Activated CD4-positive, alpha-beta memory T cell treated with anti-CD3 and anti-CD28 coated beads for 36 hours (primary cell): ENCODE measurements around the gene ADH1A. TPM values are rescaled to one million over a fixed set of nuclear protein-coding genes. Genes with fewer than 3 reads are reported as not detected.

ENCODE experiments used
- CTCF ChIA-PET: fragments of 350-600 bp; sonication (Branson Sonifier 250); formaldehyde crosslinking; loops from one replicate; lab custom pipeline; 2021; ENCODE audit warnings: antibody characterized with exemption, inconsistent platforms; lab: Charles Lee
- POLR2A ChIA-PET: fragments of 350-600 bp; sonication (Branson Sonifier 250); formaldehyde crosslinking; loops from one replicate; lab custom pipeline; 2021; ENCODE audit warnings: antibody characterized with exemption; lab: Charles Lee
- DNase-seq: peaks from one replicate; pipeline ENCODE4 v3.0.0-alpha.2; 2020
- H3K27ac Mint-ChIP-seq: one replicate; pipeline ENCODE4 v1.8.0; 2021; ENCODE audit warnings: mixed read lengths
- H3K27me3 Mint-ChIP-seq: one replicate; pipeline ENCODE4 v1.8.0; 2021; ENCODE audit warnings: mixed read lengths
- H3K36me3 Mint-ChIP-seq: one replicate; pipeline ENCODE4 v1.8.0; 2021; ENCODE audit warnings: mixed read lengths
- H3K4me1 Mint-ChIP-seq: one replicate; pipeline ENCODE4 v1.8.0; 2021; ENCODE audit warnings: low read depth, mixed read lengths
- H3K4me3 Mint-ChIP-seq: one replicate; pipeline ENCODE4 v1.8.0; 2021; ENCODE audit warnings: mild to moderate bottlenecking, mixed read lengths
- H3K9me3 Mint-ChIP-seq: one replicate; pipeline ENCODE4 v1.8.0; 2021; ENCODE audit warnings: mixed read lengths
- intact Hi-C: fragments of 100-400 bp; cut with micrococcal nuclease; formaldehyde crosslinking; loops from one replicate; pipeline ENCODE4 v1.15.1; 2023
- total RNA-seq, 2 experiments: library from RNA; stranded (reverse); gene quantifications; one replicate each; pipeline ENCODE4 v1.2.3, GENCODE V29; 2021

ADH1A gene
- total RNA-seq, 2 experiments from 2014 or later, result not detected

DNA sequence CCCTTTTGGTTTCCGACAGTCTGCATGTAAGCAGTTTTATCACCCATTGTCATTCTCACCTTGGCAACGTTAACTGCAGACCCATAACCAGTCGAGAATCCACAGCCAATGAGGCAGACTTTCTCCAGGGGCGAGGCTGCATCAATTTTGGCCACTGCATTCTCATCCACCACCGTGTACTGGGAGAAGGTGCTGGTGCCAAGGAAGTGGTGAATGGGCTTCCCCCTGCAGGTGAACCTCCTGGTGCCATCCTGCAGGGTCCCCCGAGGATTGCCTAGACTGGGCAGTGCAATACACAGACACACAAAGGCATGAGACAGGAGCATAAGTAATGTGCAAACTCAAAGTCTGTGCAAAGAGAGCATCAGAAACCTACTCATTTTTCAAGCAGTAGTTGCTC, 25.1 kb upstream of the ADH1A start:
- Mint-ChIP-seq H3K4me3 (no peak overlapping the region), H3K4me1 (no peaks in the 10 kb centered on the region), H3K9me3 (no peaks in the 10 kb centered on the region), H3K36me3 (no peaks in the 10 kb centered on the region), H3K27ac (no peak overlapping the region), H3K27me3 (peaks cover 3% of the 10 kb centered on the region)
- DNase-seq, result no peak
- ChIA-PET POLR2A (no interaction called here), CTCF (no interaction called here)
- intact Hi-C loops, result no loop called here

DNA sequence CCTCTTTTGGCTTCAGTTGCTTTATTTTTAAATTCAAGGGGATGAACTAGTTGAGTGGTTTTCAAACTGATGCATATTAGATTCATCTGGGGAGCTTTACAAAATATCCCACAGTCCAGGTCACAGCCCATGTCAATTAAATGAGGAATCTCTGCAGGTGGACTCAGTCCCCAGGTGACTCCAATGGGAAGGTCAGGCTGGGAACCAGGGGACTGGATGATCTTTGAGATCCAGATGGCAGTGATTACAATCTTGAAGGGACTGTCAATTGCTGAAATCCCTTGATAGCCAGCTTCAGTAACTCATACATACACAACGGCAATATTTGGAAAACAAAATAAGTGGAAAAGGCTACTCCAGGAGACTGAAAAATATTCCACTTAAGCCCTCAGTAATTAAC, 23.4 kb upstream of the ADH1A start:
- intact Hi-C loops, result no loop called here
- CTCF ChIA-PET, result no interaction called here

DNA sequence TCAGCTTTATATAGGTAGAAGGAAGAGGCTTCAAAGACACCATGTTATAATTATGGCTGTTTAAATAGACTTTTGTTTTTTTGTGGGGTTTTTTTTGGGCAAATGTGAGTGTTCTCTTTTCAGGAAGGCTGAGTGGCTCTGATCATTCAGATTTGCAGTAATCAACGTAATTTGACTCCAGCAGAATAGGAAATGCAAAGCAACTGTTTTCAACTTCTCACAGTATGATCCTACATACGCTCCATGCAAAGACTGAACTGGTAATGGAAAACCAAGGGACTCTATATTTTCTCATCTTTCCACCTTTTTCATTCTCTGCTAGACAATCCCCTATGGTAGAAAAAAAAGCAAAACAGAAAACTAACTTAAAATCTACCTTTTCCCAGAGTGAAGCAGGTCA, 19.6 kb upstream of the ADH1A start:
- Mint-ChIP-seq H3K4me1 (no peaks in the 10 kb centered on the region), H3K27me3 (peaks cover 2% of the 10 kb centered on the region), H3K36me3 (no peaks in the 10 kb centered on the region), H3K9me3 (no peaks in the 10 kb centered on the region), H3K27ac (no peak overlapping the region), H3K4me3 (no peak overlapping the region)
- CTCF ChIA-PET, result no interaction called here
- no peak for DNase-seq
- POLR2A ChIA-PET, result no interaction called here
- intact Hi-C loops, result no loop called here

More for the DNA sequence above, 23.4 kb upstream of the ADH1A start:
- Mint-ChIP-seq H3K9me3 (no peaks in the 10 kb centered on the region), H3K4me3 (no peak overlapping the region), H3K36me3 (no peaks in the 10 kb centered on the region), H3K27me3 (no peaks in the 10 kb centered on the region), H3K27ac (no peak overlapping the region), H3K4me1 (no peaks in the 10 kb centered on the region)
- DNase-seq, result no peak
- POLR2A ChIA-PET, result no interaction called here

DNA sequence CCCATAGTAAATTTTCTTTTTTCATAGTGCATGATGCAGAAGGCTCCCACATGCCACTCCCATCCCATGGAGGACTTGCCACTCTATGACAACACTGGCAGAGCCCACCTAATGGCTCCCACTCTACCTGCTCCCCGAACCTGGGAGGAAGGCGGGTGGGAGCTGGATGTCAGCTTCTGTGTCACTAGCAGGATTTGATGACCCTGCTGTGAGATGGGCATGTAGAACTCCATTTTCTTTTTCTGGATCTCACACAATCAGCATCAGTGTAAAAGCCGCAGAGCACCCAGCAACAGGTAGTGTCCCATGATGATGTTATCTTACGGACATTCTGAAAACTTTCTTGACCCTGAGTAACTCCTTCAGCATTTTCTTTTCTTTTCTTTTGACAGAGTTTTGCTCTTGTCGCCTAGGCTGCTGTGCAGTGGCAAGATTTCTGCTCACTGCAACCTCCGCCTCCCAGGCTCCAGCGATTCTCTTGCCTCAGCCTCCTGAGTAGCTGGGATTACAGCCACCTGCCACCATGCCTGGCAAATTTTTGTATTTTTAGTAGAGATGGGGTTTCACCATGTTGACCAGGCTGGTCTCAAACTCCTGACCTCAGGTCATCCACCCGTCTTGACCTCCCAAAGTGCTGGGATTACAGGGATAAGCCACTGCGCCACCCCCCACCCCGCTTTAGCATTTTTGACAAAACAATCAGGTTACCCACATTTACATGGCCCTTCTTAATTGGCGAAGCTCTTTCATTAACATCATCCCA, 15.0 kb upstream of the ADH1A start:
- Mint-ChIP-seq H3K4me3 (no peak overlapping the region), H3K27ac (no peak overlapping the region)

DNA sequence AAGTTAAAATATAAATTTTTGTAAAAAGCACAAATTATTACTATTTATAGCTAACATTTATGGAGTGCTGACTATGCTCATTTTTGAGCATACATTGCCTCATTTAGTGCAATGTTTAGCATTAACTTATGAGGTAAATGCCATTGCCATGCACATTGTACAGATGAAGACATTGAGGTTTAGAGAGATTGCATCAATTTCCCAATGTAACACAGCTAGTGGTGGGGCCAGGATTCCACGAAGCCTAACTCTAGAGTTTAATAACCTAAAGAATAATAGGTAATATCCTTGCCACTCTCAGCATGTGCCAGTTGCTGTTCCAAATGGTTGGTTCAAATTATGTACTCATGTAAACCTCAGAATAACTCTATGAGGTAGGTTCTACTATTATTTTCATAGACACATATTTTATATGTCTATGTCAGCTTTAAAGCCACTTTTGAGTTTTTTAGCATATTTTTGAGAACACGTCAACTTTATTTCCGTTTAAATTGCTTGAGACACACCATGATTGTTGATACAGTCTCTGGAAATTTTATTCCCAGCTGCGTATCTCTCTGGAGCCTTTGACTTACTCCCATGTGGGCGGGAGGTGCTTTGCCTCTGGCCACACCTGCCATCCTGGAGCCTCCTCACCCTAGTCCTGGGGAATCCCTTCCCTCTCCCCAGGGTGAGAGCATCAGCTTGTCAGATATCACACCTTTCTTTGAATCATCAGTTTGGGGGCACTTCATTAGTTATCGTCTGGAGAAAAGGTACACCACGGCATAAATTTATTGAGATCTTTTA, 10.8 kb upstream of the ADH1A start:
- Mint-ChIP-seq H3K27ac (no peak overlapping the region), H3K36me3 (no peaks in the 10 kb centered on the region)

More for the DNA sequence above, 15.0 kb upstream of the ADH1A start:
- H3K4me1 Mint-ChIP-seq, result no peaks in the 10 kb centered on the region
- H3K9me3 Mint-ChIP-seq, result peaks cover 4% of the 10 kb centered on the region
- peaks cover 2% of the 10 kb centered on the region for H3K27me3 Mint-ChIP-seq
- H3K36me3 Mint-ChIP-seq, result no peaks in the 10 kb centered on the region
- ChIA-PET CTCF (no interaction called here), POLR2A (no interaction called here)
- no peak for DNase-seq
- intact Hi-C loops, result no loop called here

DNA sequence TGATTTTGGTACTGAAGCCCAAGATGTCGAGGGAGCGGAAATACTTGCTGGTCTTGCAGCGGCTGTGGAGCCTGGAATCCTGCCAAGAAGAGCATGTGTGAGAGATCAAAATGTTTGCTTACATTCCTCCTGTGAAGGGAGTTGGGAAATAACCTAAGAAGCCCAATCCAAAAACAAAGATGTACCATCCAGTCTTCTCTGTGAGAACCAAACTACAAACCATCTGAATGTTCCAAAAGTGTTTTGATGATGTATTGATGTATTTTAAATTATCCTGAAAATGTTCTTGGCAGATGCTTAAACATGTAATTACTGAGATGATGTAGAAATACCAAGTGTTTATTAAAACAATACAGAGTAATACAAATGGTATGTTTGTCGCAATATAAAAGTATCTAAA, 10.1 kb upstream of the ADH1A start:
- peaks cover 2% of the 10 kb centered on the region for H3K27me3 Mint-ChIP-seq
- no peak for DNase-seq
- H3K9me3 Mint-ChIP-seq, result peaks cover 4% of the 10 kb centered on the region
- H3K4me1 Mint-ChIP-seq, result no peaks in the 10 kb centered on the region
- no peak overlapping the region for H3K4me3 Mint-ChIP-seq
- ChIA-PET CTCF (no interaction called here), POLR2A (no interaction called here)
- intact Hi-C loops, result no loop called here
- no peak overlapping the region for H3K27ac Mint-ChIP-seq
- no peaks in the 10 kb centered on the region for H3K36me3 Mint-ChIP-seq

More for the DNA sequence above, 10.8 kb upstream of the ADH1A start:
- ChIA-PET CTCF (no interaction called here), POLR2A (no interaction called here)
- no peak for DNase-seq
- H3K9me3 Mint-ChIP-seq, result peaks cover 4% of the 10 kb centered on the region
- H3K4me1 Mint-ChIP-seq, result no peaks in the 10 kb centered on the region
- intact Hi-C loops, result no loop called here
- no peak overlapping the region for H3K4me3 Mint-ChIP-seq
- H3K27me3 Mint-ChIP-seq, result peaks cover 2% of the 10 kb centered on the region

DNA sequence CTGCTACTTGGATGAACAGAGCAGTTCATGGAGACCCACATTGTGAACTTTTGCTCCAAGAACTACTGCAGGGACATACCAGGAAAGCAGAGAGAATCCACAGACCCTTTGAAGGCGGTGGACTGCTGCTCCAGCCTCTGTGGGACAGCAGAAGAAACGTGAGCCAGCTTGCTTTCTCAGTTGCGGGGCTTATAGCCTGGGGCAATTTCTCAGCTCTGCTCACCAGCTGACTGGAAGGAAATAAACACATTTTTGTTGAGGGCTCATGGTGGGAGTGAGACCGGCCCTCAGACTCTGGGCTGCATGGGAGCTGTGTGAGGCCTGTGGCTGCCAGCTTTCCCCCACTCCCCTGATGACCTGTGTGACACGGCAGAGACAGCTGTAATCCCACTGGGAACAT, 2.6 kb upstream of the ADH1A start:
- CTCF ChIA-PET, result no interaction called here
- intact Hi-C loops, result no loop called here
- Mint-ChIP-seq H3K27me3 (peaks cover 3% of the 10 kb centered on the region), H3K36me3 (no peaks in the 10 kb centered on the region), H3K4me1 (no peaks in the 10 kb centered on the region), H3K4me3 (no peak overlapping the region), H3K9me3 (peaks cover 13% of the 10 kb centered on the region), H3K27ac (no peak overlapping the region)
- no peak for DNase-seq
- POLR2A ChIA-PET, result no interaction called here

DNA sequence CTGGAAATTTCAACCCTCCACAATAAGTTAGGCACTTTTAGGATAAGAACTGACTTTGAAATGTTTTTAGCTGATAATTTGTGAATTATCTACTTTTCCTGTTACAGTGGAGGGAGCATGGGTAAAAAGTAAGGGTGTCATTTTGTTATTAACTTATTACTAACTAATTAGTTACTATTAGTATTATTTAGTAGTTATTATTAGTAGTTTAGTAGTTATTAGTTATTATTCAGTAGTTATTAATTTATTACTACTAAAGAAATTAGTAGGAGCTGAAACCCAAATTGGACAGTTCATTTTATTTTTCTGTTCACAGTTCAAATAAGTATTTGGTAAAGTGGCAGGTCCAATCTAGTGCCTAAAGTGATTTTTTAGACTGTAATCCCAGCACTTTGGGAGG, 5.4 kb downstream of the ADH1A start:
- ChIA-PET CTCF (interaction anchor here (0.6 kb wide), 1 partner anchor 262 kb away, joined by 3 read pairs; no protein-coding TSS in a partner anchor), POLR2A (no interaction called here)
- H3K27ac Mint-ChIP-seq, result no peak overlapping the region
- H3K36me3 Mint-ChIP-seq, result no peaks in the 10 kb centered on the region
- DNase-seq, result no peak
- intact Hi-C loops, result no loop called here
- no peak overlapping the region for H3K4me3 Mint-ChIP-seq
- no peaks in the 10 kb centered on the region for H3K9me3 Mint-ChIP-seq
- H3K27me3 Mint-ChIP-seq, result peaks cover 1% of the 10 kb centered on the region
- no peaks in the 10 kb centered on the region for H3K4me1 Mint-ChIP-seq

DNA sequence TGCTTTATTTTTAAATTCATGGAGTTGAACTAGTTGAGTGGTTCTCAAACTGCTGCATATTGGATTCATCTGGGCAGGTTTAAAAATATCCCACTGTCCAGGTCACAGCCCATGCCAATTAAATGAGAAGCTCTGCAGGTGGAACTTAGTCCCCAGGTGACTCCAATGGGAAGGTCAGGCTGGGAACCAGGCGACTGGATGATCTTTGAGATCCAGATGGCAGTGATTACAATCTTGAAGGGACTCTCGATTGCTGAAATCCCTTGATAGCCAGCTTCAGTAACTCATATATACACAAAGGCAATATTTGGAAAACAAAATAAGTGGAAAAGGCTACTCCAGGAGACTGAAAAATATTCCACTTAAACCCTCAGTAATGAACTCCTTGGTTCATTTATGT, 8.1 kb downstream of the ADH1A start:
- intact Hi-C loops, result no loop called here
- DNase-seq, result no peak
- Mint-ChIP-seq H3K27ac (no peak overlapping the region), H3K36me3 (no peaks in the 10 kb centered on the region), H3K4me1 (no peaks in the 10 kb centered on the region), H3K27me3 (peaks cover 5% of the 10 kb centered on the region), H3K9me3 (no peaks in the 10 kb centered on the region), H3K4me3 (no peak overlapping the region)
- CTCF ChIA-PET, result no interaction called here
- POLR2A ChIA-PET, result no interaction called here

DNA sequence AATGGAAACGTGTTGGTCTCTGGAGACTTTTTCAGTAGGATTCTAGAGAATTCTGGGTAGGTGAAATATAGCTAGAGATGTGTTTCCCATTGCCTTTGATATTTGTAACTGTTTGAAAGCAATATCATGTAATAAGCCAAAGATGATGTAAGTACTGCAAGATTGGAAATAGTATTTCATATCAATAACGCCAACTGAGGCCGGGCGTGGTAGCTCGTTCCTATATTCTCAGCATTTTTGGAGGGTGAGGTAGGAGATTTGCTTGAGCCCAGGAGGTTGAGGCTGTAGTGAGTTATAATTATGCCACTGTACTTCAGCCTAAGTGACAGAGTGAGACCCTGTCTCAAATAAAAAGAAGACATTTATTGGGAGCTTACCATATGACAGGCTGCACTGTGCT, 9.5 kb downstream of the ADH1A start:
- DNase-seq, result no peak
- ChIA-PET CTCF (interaction anchor here (1.7 kb wide), 1 partner anchor 182 kb away, joined by 4 read pairs; no protein-coding TSS in a partner anchor), POLR2A (no interaction called here)
- H3K27me3 Mint-ChIP-seq, result peaks cover 5% of the 10 kb centered on the region
- no peaks in the 10 kb centered on the region for H3K4me1 Mint-ChIP-seq
- no peaks in the 10 kb centered on the region for H3K9me3 Mint-ChIP-seq
- intact Hi-C loops, result no loop called here
- H3K36me3 Mint-ChIP-seq, result no peaks in the 10 kb centered on the region
- no peak overlapping the region for H3K27ac Mint-ChIP-seq
- H3K4me3 Mint-ChIP-seq, result no peak overlapping the region

DNA sequence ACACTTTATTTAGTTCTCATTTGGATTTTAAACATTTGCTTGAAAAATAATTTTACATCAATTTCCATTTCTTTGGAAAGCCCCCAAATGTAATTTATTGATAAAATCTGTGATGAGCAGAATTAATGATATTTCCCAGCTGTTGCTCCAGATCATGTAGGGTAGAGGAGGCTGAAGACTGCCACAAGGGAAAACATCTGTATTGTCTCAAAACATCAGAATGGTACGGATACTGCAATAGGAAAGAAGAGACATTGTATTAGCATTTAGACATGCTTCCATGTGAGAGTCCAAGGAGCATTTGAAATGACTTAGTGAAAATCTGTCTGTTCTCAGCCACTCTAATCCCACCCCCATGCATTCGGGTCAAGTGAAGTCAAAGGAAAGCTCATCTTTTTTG, 14.4 kb downstream of the ADH1A start:
- Mint-ChIP-seq H3K4me1 (no peaks in the 10 kb centered on the region), H3K27me3 (peaks cover 4% of the 10 kb centered on the region), H3K36me3 (no peaks in the 10 kb centered on the region), H3K9me3 (no peaks in the 10 kb centered on the region), H3K4me3 (no peak overlapping the region), H3K27ac (no peak overlapping the region)
- ChIA-PET POLR2A (no interaction called here), CTCF (no interaction called here)
- intact Hi-C loops, result no loop called here
- DNase-seq, result no peak

DNA sequence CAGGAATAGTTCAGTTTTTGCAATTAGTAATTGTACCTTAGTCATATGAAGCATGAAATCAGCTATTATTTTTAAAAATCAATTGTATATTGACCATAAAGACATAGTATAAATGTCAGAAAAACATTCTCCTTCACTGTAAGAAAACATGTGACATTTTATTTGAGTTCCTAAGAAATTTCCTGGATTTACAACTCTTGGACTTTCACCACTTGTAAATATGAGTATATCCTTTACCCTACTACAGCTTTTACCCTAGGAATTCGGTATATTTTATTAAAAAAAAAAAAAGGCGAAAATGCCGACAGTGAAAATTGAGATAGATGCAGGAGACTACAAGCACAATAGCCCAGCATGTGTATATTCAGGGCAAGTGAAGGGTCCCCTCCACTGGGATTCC, 14.9 kb downstream of the ADH1A start:
- CTCF ChIA-PET, result no interaction called here
- POLR2A ChIA-PET, result no interaction called here

More for the DNA sequence above, 14.9 kb downstream of the ADH1A start:
- Mint-ChIP-seq H3K4me3 (no peak overlapping the region), H3K4me1 (no peaks in the 10 kb centered on the region), H3K27ac (no peak overlapping the region), H3K9me3 (no peaks in the 10 kb centered on the region), H3K36me3 (no peaks in the 10 kb centered on the region), H3K27me3 (peaks cover 4% of the 10 kb centered on the region)
- DNase-seq, result no peak
- intact Hi-C loops, result no loop called here
